Renal cortex interstitium (tissue), 11 donors: Measurements from ENCODE around the gene HEYL. TPM values are rescaled to one million over a fixed set of nuclear protein-coding genes. Genes with fewer than 3 reads are reported as not detected.

Experiments used
- DNase-seq, 11 donors: peaks; one replicate each; pipeline ENCODE4 v3.0.0-alpha.2; 2013; ENCODE audit warnings: low read depth in 9 of 11, low spot score in 4 of 11; ENCODE audit errors: extremely low read depth in 1 of 11
- polyA plus RNA-seq, 3 donors: library from polyadenylated mRNA; unstranded; fragments of 120-200 nt; gene quantifications; one replicate each; pipeline ENCODE4 v1.2.1, GENCODE V29; 2013; ENCODE audit not compliant: insufficient read length in 3 of 3

The HEYL gene
- polyA plus RNA-seq, 3 donors, result 18.4 to 25.2 (median 21.9) TPM

DNA sequence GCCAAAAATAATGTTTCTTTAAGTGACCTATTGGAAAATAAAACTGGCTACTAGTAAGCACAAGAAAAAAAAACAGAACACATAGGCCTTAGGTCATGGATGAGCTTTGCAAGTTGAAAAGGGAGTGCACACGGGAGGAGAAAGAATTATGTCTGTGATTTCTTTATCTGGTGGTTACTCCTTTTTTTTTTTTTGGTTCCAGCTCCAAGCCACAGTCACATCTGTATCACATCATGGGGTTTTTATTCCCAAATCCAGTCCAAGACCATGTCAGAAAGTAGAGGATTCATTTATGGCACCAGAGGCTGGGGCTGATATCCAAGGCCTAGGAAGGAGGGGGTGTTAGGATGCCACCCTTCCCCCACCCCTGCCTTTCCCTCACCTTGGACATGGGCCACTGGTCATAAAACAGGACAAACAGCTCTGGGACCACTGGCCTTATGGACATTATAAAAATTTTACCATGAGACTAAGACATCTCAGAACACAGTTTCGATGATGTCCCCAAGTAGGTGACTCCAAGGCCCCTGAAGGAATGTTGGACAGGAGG lies 10.3 kb upstream of the HEYL start:
- no peak for DNase-seq

DNA sequence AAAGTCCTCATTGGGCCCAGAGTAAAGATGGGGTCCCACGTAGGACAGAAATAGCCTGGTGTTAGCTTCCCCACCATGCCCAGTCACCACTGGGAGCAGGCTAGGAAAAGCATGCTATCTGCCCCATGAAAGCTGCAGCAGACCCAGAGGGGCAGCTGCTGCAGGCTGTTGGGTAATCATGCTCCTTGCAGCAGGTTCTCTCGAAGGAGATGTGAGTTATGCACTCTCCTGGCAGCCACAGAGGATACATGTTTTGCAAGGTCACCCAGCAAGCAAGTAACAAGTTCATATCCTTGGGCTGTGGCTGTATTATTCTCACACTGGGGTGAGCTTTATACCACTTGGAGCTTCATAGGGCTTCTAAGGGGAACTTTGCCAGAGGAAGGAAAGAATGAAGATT lies 9.1 kb upstream of the HEYL start:
- no peak for DNase-seq

- DNase-seq, result no peak
Observed at GRCh38 chr1:39647247-39647646, 7.8 kb upstream of the HEYL start.

- DNase-seq, result peak in 8 of 11 donors; percentile 64 to 83 (median 72)
Observed at GRCh38 chr1:39646232-39647081, 7.0 kb upstream of the HEYL start.

DNA sequence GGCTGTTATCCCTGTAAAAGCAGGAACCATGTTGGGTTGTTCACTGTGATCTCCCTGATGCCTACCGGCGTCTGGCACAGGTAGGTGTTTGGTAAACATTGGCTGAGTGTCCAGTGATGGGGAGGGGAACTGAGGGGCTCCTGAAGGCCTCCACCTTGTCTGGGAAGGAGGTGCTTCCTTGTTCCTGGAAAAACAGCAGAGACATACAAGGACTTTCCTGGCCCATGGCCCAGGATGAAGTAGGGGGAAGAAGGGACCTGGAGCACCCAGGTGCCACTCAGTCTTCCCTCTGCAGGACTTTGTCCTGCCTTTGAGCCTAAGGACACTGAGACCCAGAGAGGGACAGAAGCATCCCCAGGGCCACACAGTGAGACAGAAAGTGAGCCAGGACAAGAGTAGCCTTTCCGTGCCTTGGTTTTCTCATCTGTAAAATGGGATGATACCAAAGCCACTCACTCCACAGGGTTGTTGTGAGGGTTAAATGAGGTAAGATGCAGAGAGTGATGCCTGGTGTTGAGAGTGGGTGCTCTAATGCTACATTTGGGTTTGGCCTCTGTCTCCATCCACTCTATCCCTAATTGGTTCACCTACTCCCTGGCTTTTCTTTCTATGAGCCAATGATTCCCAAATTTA lies 6.1 kb upstream of the HEYL start:
- DNase-seq, result no peak

GRCh38 chr1:39643705-39644104 lies 4.3 kb upstream of the HEYL start:
- no peak for DNase-seq

- no peak for DNase-seq
Observed at GRCh38 chr1:39642796-39643195, 3.4 kb upstream of the HEYL start.

DNA sequence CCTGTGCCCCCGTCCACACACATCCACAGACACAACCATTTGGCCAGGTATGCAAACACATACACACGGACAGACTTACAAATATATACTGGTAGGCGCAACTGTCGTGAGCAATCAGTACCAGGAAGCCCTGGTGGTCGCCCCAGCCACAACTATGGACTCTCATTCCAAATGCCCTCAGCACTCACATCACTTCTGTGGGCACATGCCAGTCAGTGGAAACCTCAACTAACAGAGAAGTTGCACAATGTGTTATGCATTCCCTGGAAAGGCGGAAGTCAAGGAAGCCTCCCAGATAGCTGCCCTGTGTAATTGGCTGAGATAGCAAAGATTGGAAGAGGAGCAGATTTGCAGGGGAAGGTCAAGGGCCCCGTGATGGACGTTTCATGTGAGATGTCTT lies 1.4 kb upstream of the HEYL start:
- no peak for DNase-seq

GRCh38 chr1:39638965-39639304 lies 508 bp downstream of the HEYL start:
- no peak for DNase-seq

DNA sequence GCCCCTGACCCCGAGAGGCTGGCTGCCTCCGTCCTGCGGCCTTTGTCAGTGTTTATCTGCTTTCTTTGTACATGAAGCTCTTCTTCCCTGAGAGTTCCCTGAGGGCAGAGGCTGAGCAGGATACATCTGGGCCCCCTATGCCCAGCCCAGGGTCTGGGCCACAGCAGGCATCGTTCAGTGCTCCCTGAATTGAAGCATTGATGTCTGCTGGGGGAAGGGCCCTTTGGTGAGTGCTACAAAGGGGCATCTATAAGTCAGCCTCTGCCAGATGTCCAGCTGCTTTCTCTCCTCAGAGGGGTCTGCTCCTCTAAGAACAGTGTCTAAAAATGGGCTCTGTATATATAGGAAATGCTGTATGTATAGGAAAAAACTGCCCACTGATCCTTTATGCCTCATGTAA lies 2.1 kb downstream of the HEYL start:
- DNase-seq, result no peak

DNA sequence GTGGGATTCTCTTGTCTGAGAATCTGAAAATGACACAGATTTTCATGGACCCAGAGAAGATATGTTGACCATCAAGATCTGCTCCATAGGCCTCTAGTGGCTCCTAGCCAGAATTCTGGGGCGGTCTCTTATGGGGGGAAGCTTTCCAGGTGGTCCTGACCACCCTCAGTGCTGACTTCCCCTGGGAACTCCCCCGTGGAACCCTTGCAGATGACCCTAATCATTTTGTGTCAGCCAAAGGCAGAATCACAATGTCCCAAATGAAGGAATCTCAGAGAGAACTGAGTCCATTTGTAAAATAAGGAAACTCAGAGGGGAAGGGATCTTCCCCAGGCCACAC lies 3.6 kb downstream of the HEYL start:
- no peak for DNase-seq

DNA sequence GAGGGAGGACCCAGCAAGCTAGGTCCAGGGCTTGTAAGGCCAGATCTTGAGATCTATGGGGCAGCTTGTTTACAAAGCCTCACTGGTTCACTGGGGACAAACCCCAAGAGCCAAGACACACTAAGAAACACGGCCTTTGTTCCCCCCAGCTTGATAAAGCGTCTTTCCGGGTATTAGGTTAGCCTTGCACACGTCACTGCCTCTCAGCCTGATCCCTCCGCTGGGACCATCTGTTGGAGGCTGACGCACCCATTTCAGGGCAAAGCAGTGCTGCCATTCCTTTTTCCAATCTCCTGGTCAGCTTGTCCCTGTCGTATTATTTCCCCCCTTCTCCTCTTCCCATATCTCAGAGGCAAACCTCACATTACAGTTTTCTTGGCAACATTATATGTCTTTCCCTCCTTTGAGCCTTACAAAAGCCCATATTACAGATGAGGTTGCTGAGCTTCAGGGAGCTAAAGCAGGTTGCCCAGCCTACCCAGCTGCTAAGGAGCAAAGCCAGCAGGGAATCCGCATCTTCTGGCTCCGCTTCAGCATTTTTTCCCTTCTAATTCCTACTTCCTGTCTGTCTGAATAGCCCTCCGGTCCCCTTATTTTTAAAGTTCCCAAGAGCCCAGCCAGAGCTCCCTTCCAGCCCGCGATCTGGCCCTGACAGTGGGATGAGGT lies 4.1 kb downstream of the HEYL start:
- no peak for DNase-seq

- DNase-seq, result no peak
Observed at GRCh38 chr1:39633422-39633821, 6.0 kb downstream of the HEYL start.

GRCh38 chr1:39632682-39633417 lies 6.6 kb downstream of the HEYL start:
- peak in 7 of 11 donors; percentile 39 to 73 (median 63) for DNase-seq

- DNase-seq, result no peak
Observed at GRCh38 chr1:39632323-39632681, 7.1 kb downstream of the HEYL start.

DNA sequence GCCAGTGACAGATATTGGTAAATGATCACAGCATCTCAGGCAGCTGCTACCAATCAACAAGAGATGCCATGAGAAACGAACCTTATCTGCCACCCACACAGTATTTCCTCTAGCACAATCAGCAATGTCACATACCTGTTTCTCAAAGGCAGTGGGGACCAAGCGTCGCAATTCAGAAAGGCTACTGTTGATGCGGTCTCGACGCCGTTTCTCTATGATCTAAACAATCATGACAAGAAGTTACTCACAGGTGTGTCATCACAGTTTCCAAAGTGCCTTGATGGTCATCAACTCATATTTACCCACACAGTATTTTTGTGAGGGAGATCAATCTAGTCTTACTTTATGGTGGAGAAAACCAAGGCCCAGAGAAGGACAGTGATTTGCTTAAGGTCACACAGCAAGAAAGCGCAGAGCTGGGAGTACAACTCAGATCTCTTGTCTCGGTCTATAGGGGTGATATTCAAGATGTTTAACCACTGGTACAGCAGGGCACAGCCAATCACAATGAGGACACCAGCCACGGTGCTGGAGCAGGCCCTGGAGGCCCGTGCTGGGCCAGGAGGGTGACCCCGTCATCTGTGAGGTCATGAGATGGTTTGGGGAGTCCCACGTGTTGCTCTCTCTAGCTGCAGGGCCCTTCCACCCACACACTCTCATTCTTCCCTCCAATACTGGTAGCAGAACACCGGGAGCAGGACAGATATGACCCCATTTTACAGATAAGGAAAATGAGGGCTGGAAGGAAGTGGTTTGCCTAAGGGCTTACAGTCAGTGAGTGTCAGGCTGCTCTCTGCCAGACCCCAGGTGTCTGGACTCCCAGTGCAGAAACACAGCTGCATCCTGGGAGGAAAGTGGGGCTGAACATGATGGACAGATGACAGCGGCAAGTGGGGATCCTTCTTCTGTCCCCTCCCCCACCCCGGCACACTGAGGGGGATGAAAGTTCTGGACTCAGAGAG lies 7.8 kb downstream of the HEYL start:
- DNase-seq, result no peak

- no peak for DNase-seq
Observed at GRCh38 chr1:39628807-39629350, 10.6 kb downstream of the HEYL start.

DNA sequence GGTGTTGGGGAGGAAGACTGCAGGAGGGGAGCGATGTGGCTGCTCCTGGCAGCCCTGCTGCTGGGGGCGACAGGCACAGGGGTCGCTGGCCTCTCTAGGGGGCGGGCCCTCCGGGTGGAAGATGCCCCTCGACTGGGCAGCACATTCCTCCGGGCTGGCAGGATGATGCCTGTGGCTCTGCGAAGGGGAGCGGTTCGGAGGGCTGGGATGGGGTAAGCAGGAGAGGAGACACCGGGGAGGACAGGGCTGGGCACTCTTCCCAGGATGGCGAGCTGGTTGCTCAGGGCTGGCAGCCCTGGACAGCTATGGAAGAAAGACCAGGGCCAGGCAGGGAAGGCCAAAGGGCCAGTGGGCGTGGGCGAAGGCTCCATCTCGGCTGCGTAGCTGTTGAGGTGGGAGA lies 12.8 kb downstream of the HEYL start:
- DNase-seq, result no peak
